K562 (cell line): Measurements from ENCODE around the gene CELSR3.

Experiments
- AFF4 ChIP-seq: sonication (generic); formaldehyde crosslinking; IDR thresholded peaks from 2 replicates; pipeline ENCODE4 v1.8.0; 2023; ENCODE audit warnings: mild to moderate bottlenecking, missing genetic modification reagents
- CBFB ChIP-seq: sonication (generic); formaldehyde crosslinking; IDR thresholded peaks from 2 replicates; pipeline ENCODE4 v1.4.0; 2020; ENCODE audit warnings: mild to moderate bottlenecking, missing genetic modification reagents
- CTCF ChIP-seq, 3 experiments: IDR thresholded peaks in 2 of 3; conservative IDR thresholded peaks in 1 of 3; 2 replicates each; pipeline ENCODE4 v1.5.1; 2011 to 2012; ENCODE audit warnings: low read length in 3 of 3, mild to moderate bottlenecking in 3 of 3, control low read depth in 2 of 3, improper control_type of control experiment in 1 of 3, inconsistent platforms in 1 of 3, low read depth in 1 of 3, mixed read lengths in 1 of 3, moderate library complexity in 1 of 3; ENCODE audit not compliant: insufficient read depth in 2 of 3
- ETS2 ChIP-seq: IDR thresholded peaks from 2 replicates; pipeline ENCODE4 v1.6.1; 2016; ENCODE audit warnings: borderline replicate concordance, missing genetic modification characterization, mild to moderate bottlenecking, moderate library complexity, missing compliant biosample characterization; ENCODE audit not compliant: poor library complexity, severe bottlenecking
- MCM2 ChIP-seq: fragments of 450-650 bp; IDR thresholded peaks from 2 replicates; pipeline ENCODE4 v1.6.1; 2017; ENCODE audit warnings: low read depth, mild to moderate bottlenecking
- RBM22 ChIP-seq: fragments of 200-400 bp; formaldehyde crosslinking; IDR thresholded peaks from 2 replicates; pipeline ENCODE4 v1.6.1; 2018; ENCODE audit warnings: low read length, low read depth; ENCODE audit not compliant: poor library complexity, severe bottlenecking
- TAF1 ChIP-seq: IDR thresholded peaks from 2 replicates; pipeline ENCODE4 v1.6.1; 2011; ENCODE audit warnings: mild to moderate bottlenecking, low read length, moderate library complexity; ENCODE audit not compliant: insufficient read depth, control insufficient read depth, severe bottlenecking; ENCODE audit errors: extremely low read depth
- TAF9B ChIP-seq: fragments of 450-650 bp; IDR thresholded peaks from 2 replicates; pipeline ENCODE4 v1.6.1; 2018; ENCODE audit warnings: mild to moderate bottlenecking; ENCODE audit not compliant: partially characterized antibody
- TSC22D4 ChIP-seq: fragments of 450-650 bp; IDR thresholded peaks from 2 replicates; pipeline ENCODE4 v1.6.1; 2016; ENCODE audit warnings: missing genetic modification characterization, missing biosample characterization, control low read depth
- ZNF212 ChIP-seq: fragments of 450-650 bp; formaldehyde crosslinking; IDR thresholded peaks from 2 replicates; pipeline ENCODE4 v1.4.0; 2020; ENCODE audit warnings: mild to moderate bottlenecking

GRCh38 chr3:48594417-48595049, 68.2 kb downstream of the CELSR3 start:
- no peak for TF ChIP-seq ETS2
- no peak for TF ChIP-seq CBFB
- no peak for TF ChIP-seq TSC22D4 (tag)
- TF ChIP-seq MCM2 = no peak
- no peak for TF ChIP-seq CTCF (IDR thresholded peaks at IDR 0.05 in 2 of 3, conservative IDR thresholded peaks at IDR 0.05 in 1 of 3; ENCODE audit: insufficient read depth in 2 of 3, low read depth in 1 of 3, low read length in 3 of 3)
- TF ChIP-seq RBM22 = no peak
- no peak for TF ChIP-seq TAF9B
- TF ChIP-seq AFF4 = no peak
- TF ChIP-seq ZNF212 (CRISPR knock-in tag) = no peak
- TF ChIP-seq TAF1 = no peak
